Ishikawa (cell line): ENCODE measurements around the gene FLVCR2.

Source experiments
- CEBPB ChIP-seq: IDR thresholded peaks from 2 replicates; pipeline ENCODE4 v1.6.1; 2012
- CREB1 ChIP-seq: IDR thresholded peaks from 2 replicates; pipeline ENCODE4 v1.6.1; 2012; ENCODE audit warnings: low read depth
- EGR1 ChIP-seq: IDR thresholded peaks from 2 replicates; pipeline ENCODE4 v1.6.1; 2012
- EP300 ChIP-seq: IDR thresholded peaks from 2 replicates; pipeline ENCODE4 v1.6.1; 2012; ENCODE audit warnings: borderline replicate concordance
- FOXM1 ChIP-seq: IDR thresholded peaks from 2 replicates; pipeline ENCODE4 v1.6.1; 2012; ENCODE audit warnings: low read depth, borderline replicate concordance
- MAX ChIP-seq: IDR thresholded peaks from 2 replicates; pipeline ENCODE4 v1.6.1; 2012
- NFIC ChIP-seq: IDR thresholded peaks from 2 replicates; pipeline ENCODE4 v1.6.1; 2012
- RAD21 ChIP-seq: IDR thresholded peaks from 2 replicates; pipeline ENCODE4 v1.6.1; 2012; ENCODE audit warnings: low read depth
- REST ChIP-seq: IDR thresholded peaks from 2 replicates; pipeline ENCODE4 v1.6.1; 2012; ENCODE audit warnings: low read depth, mild to moderate bottlenecking
- TAF1 ChIP-seq: IDR thresholded peaks from 2 replicates; pipeline ENCODE4 v1.6.1; 2012; ENCODE audit warnings: low read depth, mild to moderate bottlenecking
- TCF12 ChIP-seq: IDR thresholded peaks from 2 replicates; pipeline ENCODE4 v1.6.1; 2012; ENCODE audit warnings: low read depth
- TEAD4 ChIP-seq: IDR thresholded peaks from 2 replicates; pipeline ENCODE4 v1.6.1; 2012
- USF1 ChIP-seq: IDR thresholded peaks from 2 replicates; pipeline ENCODE4 v1.6.1; 2012
- YY1 ChIP-seq: IDR thresholded peaks from 2 replicates; pipeline ENCODE4 v1.6.1; 2012; ENCODE audit warnings: low read depth
- ZBTB7A ChIP-seq: IDR thresholded peaks from 2 replicates; pipeline ENCODE4 v1.6.1; 2012; ENCODE audit warnings: low read depth

FLVCR2 gene

GRCh38 chr14:75660630-75661498 lies 82.4 kb downstream of the FLVCR2 start, which contains the start of the genes ERG28 and TTLL5:
TSS of gene ERG28 (minus strand) at chr14:75660876. CDS start at chr14:75657502, 3,374 bp downstream.
TSS of gene TTLL5 (plus strand) at chr14:75661246. CDS start at chr14:75663150, 1,904 bp downstream.
- TF ChIP-seq ZBTB7A (0 out of 2 replicates have a peak, but pooled peaks have one; percentile 65), MAX (peak; percentile 38), FOXM1 (0 out of 2 replicates have a peak, but pooled peaks have one; percentile 25), EP300 (no peak; the same call in 1 of the 2 replicates), CEBPB (no peak), NFIC (peak; percentile 20; the same call in 1 of the 2 replicates), TEAD4 (no peak), REST (0 out of 2 replicates have a peak, but pooled peaks have one; percentile 22), TAF1 (peak; percentile 68), YY1 (peak; percentile 9; the same call in 1 of the 2 replicates), EGR1 (no peak; the same call in 1 of the 2 replicates), RAD21 (no peak), USF1 (peak; percentile 36; the same call in 1 of the 2 replicates), TCF12 (peak; percentile 44; the same call in 1 of the 2 replicates), CREB1 (peak; percentile 95)

- TF ChIP-seq EP300 = no peak
Observed at GRCh38 chr14:75661499-75661814, 83.0 kb downstream of the FLVCR2 start.

- no peak for TF ChIP-seq FOXM1
- TF ChIP-seq REST = no peak
- TF ChIP-seq MAX = no peak
- TF ChIP-seq RAD21 = no peak
- TF ChIP-seq EP300 = no peak
- TF ChIP-seq TEAD4 = no peak
- no peak for TF ChIP-seq TAF1
- TF ChIP-seq YY1 = no peak
- no peak for TF ChIP-seq ZBTB7A
- TF ChIP-seq CEBPB = no peak
- TF ChIP-seq USF1 = no peak
- no peak for TF ChIP-seq EGR1
- TF ChIP-seq NFIC = no peak
- no peak for TF ChIP-seq CREB1
- TF ChIP-seq TCF12 = no peak
Observed at GRCh38 chr14:75662966-75663365, 84.5 kb downstream of the FLVCR2 start.

GRCh38 chr14:75667099-75667765 lies 88.8 kb downstream of the FLVCR2 start:
- TF ChIP-seq USF1 (no peak), MAX (no peak), ZBTB7A (no peak), TAF1 (no peak), NFIC (no peak), TEAD4 (no peak), EGR1 (no peak), YY1 (no peak), TCF12 (no peak), CREB1 (no peak), EP300 (no peak), RAD21 (no peak), FOXM1 (no peak)
